Stimulated activated CD4-positive, alpha-beta T cell treated with anti-CD3 and anti-CD28 coated beads, Interleukin-15, amount 100 ng/mL, for 48 hours (primary cell): Measurements from ENCODE around the gene GLRB.
"Not testable (repeated sequence)": the region's sequence is repeated elsewhere in the genome, so short reads cannot be mapped to it uniquely, and the experiment has no call there.

Experiments used
- DNase-seq, 2 donors: peaks; one replicate each; pipeline ENCODE4 v3.0.0-alpha.2; 2020; ENCODE audit warnings: low read depth in 2 of 2

The GLRB gene

GRCh38 chr4:157075811-157076577 lies at the start of gene GLRB:
GLRB (plus strand) TSS chr4:157076150; CDS start chr4:157078025, 1,875 bp downstream.
- DNase-seq, result no peak

DNA sequence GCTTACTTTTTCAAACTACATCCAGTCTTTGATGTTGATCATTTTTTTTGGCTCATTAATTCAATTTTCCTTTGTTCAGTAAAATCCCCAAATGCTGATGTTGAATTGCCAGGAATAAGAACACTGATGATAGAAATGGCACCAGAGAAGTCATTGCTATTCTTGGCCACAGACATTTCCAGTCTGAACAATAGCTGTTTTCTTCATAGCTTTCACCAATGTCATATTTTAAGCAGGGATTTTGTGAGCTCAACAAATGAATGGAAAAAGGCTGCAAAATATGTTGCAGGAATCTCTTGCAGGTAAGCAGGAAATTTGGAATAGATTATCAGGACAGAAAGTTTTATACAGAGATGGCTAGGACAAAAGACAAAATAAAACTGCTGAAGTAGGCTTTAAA lies 40.5 kb upstream of the GLRB start:
- no peak for DNase-seq

DNA sequence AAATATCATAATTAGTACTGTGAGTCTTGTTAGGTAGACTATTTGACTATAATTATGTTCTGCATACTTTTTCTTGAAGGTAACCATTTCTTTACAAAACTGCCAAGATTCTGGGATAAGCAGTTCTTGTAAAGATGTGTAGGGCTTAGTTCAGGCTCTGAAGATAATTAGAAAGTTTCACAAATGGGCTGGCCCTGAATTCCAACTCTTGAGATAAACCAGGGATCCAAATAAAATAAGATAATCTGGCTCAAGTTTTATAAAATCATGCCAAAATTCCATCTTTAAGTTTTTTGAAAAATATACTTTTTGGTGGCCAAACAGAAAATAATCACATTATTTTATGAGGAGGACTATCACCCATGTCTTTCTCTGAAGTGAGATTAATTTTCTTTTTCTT lies 35.5 kb upstream of the GLRB start:
- DNase-seq, result no peak

DNA sequence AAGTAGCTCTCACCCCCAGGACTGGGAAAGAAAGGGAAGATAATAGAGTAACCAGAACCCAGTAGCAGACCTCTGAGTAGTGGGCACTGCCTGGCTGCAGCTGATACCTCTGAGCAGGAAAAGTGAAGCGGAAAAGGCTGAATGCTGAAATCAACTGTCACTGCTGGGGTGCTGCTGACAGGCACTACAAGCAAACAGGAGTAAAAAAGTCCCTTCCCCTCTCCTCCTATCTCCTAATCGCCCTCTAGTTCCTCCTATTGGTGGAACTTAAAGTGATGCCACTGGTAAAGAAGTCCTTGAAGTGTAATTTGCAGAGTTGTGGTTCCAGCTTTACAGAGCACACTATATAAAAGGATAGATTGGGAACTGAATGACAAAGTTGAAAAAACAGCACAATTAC lies 32.8 kb upstream of the GLRB start:
- DNase-seq, result no peak

DNA sequence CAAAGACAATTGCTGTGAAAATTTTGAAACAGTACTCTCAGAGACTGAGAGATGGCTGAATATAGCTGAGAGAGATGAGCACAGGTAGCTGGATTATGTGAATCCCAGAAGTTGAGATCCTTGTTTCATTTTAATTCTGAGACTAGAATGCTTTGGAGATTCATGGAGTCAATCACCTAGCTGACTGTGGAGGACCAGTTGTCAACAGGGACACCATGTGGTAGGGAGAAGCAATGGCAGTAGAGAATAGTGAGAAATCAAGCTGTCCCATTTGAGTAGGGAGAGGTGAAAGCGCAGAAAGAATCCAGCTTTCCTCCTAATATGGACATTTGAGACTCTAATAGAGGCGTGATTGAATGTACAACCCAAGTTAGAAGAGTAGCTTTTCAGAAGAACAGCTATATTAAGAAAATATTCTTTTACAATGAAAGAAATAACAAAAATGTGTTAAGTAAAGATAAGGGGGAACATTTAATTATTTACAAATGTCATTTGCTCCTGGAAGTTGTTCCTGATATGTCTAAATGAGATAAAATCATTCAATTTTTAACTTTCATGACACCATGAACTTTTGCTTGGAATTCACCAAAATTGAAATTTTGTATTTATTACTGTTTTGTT lies 30.3 kb upstream of the GLRB start:
- DNase-seq, result no peak

- no peak for DNase-seq
Observed at GRCh38 chr4:157048248-157048647, 27.7 kb upstream of the GLRB start.

DNA sequence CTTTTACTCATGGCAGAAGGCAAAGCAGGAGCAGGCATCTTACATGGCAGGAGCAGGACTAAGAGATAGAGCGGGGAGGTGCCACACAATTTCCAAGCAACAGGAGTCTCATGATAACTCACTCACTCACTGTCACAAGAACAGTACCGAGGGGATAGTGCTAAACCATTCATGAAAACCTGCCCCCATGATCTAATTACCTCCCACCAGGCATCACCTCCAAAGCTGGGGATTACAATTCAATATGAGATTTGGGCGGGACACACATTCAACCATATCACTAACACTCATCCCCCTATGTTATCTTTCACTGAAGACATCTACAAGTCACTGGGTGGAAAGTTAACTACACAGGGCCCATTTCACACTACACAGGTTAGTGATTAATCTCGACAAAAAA lies 25.4 kb upstream of the GLRB start:
- no peak for DNase-seq

DNA sequence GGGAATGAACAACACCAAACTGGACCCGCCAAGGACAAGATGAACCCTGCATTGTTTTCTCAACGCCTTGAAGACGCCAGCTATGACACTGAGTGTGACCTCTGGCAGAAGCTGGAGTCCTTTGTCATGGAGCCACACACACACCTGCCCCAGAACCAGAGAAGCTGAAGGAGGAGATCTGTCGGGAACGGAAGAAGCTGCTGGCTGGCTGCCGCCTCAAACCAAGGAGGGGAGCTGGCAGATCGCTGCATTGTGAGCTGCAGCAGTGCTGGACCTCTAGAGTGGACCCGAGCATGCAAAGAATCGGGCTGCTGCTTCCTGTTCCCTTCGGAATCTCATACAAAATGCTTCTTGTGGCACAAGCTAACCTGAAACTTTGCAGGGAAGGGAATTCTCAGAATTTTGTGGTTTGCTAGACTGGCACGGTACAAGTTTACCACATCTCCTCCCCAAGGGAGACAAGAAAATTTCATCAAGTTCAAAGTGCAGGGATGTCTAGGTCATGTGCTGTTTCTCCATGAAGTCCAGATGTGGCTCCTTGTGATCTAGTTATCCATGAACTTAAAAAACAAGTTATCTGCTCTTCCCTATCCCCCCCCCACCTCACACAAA lies 23.4 kb upstream of the GLRB start:
- DNase-seq, result no peak

GRCh38 chr4:157057218-157057617 lies 18.7 kb upstream of the GLRB start:
- DNase-seq, result no peak

DNA sequence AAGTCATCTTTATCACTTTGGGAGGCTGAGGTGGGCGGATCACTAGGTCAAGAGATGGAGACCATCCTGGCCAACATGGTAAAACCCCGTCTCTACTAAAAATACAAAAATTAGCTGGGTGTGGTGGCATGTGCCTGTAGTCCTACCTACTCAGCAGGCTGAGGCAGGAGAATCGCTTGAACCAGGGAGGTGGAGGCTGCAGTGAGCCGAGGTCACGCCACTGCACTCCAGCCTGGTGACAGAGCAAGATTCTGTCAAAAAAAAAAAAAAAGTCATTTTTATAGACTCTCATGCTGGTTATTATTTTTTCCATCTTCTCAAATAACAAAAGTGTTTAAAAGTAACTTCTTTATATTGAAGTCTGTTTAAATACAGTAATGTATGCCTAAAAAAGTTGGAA lies 17.1 kb upstream of the GLRB start:
- DNase-seq, result not testable (repeated sequence)

DNA sequence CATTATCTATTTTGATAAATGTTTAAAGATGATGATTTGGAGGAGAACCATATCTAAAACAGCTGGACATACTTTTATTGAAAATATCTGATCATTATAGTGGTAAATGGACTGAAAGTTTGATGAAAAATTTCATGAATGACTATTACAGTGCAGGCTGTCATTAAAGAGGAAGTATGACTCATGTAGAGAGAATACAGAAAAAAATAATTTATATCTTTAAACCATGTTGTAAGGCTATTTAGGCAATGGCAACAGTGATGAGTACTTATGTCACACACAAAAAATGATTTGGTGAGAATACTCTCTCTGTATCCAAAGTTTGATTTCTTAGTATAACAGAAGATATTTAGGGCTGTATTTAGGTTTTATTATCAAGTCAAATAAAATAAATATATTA lies 3.9 kb upstream of the GLRB start:
- DNase-seq, result no peak

DNA sequence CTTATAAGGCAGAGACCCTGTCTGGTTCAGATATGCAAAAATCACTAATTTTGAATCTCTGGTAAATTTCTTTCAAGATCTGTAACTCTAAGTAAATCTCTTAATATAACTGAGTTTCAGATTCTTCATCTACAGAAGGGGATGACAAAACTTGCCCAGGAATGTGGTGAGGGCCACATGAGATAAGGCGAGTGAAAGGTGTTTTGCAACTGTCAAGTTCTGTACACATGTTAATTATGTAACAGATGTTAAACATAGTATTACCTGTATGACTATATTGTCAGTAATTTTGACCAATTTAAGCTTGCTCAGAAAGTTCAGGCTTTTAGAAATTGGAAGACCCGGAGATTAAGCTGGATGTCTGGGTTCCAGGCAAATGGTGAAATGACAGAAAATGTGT lies 549 bp upstream of the GLRB start:
- no peak for DNase-seq

GRCh38 chr4:157076578-157076947 lies 613 bp downstream of the GLRB start:
- no peak for DNase-seq

DNA sequence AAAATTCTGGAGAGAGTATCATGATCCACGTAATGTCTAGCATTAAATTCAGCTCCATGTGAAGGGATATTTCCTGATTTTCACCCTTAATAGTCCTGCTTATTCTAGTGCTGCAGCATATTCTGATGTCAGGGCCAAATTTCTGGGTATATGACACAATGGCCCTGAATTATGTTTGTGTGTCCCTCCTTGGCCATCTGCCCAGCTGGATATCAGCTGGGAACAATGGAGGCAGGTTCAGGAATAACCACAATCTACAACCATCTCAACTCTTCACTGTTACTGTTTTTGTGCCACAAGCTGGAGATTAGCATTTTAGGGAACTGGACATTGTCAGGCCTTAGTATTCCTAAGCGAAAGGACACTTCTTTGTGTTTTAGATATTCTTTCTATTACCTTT lies 3.5 kb downstream of the GLRB start:
- no peak for DNase-seq

DNA sequence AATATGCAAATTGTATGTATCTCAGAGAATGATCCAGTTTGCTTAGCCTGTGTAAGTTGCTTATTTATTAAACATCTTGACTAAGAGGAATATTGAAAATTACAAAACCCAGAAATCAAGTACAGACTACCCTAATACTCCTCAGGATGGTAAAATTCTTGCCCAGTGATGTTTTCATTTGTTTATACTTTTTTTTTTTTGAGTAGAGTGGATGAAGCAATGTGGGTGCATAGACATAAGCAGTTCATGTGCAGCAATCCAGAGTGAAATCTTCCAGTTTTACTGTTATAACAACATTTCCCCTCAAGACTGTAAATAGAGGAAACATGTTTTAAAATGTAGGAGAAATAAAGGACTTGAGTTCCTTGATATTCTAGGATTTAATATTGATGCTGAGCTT lies 4.7 kb downstream of the GLRB start:
- no peak for DNase-seq

GRCh38 chr4:157095716-157096115 lies 19.8 kb downstream of the GLRB start:
- no peak for DNase-seq

GRCh38 chr4:157096439-157096838 lies 20.5 kb downstream of the GLRB start:
- DNase-seq, result no peak

GRCh38 chr4:157099506-157099905 lies 23.6 kb downstream of the GLRB start:
- DNase-seq, result no peak

GRCh38 chr4:157104541-157104940 lies 28.6 kb downstream of the GLRB start:
- no peak for DNase-seq

GRCh38 chr4:157114671-157115070 lies 38.7 kb downstream of the GLRB start:
- no peak for DNase-seq

DNA sequence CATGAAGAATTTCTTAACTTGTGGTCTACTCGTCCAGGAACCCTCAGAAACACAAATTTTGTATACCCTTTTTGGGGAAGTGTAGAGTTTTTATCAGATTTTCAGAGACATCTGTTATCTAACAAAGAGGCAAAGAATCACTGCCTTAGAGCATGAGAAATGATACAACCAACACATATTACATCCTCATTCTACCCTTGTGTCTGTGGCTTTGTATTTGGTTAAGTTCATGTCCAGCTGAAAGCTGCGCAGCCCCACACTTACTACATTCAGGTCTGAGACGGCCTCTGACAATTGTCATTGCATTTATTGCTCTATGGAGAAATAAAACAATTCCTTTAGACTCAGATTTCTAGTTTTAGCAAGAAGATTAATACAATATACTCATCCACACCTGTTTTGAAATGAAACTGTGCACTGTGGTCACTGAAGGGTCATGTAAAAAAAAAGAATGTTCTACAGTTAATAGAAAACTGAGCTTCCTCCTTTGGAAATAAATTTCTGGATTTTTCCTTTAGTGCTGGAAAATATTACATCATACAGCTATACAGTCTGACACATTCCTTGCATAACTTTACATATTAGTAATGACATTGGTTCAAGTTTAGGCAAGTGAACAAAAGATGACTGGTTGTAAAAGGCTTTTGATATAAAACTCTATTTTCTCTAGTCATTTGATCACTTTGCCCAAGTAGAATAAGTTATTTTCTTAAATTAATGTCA lies 39.8 kb downstream of the GLRB start:
- no peak for DNase-seq

GRCh38 chr4:157121401-157121800 lies 45.5 kb downstream of the GLRB start:
- no peak for DNase-seq

GRCh38 chr4:157127571-157127970 lies 51.6 kb downstream of the GLRB start:
- no peak for DNase-seq
